DMS153 (cell line): ENCODE results near the gene AR.

Experiments
- DNase-seq: peaks from one replicate; lab custom pipeline; 2025; lab: John Stamatoyannopoulos, UW

AR gene, protein sequence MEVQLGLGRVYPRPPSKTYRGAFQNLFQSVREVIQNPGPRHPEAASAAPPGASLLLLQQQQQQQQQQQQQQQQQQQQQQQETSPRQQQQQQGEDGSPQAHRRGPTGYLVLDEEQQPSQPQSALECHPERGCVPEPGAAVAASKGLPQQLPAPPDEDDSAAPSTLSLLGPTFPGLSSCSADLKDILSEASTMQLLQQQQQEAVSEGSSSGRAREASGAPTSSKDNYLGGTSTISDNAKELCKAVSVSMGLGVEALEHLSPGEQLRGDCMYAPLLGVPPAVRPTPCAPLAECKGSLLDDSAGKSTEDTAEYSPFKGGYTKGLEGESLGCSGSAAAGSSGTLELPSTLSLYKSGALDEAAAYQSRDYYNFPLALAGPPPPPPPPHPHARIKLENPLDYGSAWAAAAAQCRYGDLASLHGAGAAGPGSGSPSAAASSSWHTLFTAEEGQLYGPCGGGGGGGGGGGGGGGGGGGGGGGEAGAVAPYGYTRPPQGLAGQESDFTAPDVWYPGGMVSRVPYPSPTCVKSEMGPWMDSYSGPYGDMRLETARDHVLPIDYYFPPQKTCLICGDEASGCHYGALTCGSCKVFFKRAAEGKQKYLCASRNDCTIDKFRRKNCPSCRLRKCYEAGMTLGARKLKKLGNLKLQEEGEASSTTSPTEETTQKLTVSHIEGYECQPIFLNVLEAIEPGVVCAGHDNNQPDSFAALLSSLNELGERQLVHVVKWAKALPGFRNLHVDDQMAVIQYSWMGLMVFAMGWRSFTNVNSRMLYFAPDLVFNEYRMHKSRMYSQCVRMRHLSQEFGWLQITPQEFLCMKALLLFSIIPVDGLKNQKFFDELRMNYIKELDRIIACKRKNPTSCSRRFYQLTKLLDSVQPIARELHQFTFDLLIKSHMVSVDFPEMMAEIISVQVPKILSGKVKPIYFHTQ

GRCh38 chrX:67543818-67544217 lies at the start of gene AR:
Gene AR, plus strand, starts transcription at chrX:67544021. Its CDS starts 1,126 bp downstream, at chrX:67545147.
- no peak for DNase-seq

DNA sequence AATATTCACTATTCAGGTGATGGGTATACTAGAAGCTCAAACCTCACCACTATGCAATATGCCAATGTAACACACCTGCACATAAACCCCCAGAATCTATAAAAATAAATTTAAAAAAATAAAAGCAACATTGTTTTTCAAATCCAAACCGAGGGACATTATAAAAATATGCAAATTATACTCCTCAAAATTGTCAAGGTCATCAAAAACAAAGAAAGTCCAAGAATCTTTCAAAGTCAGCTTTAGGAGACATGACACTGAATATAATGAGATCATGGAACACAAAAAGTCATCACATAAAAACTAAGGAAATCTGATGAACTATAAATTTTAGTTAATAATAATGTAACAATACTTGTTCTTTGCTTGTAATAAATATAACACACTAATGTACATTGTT lies 43.2 kb upstream of the AR start:
- no peak for DNase-seq

DNA sequence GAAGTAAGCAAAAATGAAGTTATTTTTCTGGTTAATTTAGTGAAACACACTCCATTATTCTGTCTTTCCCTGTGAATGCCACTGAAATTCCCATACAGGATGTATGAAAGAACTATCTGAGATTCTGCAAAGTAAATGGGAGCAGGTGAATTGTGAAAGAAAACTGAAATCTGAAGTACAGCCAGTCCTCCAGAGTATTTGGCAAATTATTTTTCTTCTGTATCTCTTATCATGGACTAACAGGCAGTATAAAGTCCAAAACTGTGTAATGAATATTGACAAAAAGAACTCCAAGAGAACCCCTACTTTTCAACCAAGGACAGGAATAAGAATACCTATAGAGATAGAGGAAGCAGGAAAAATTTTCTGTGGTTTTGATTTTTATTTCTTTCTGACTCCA lies 40.8 kb upstream of the AR start:
- DNase-seq, result no peak

GRCh38 chrX:67503453-67503852 lies 40.4 kb upstream of the AR start:
- DNase-seq, result no peak

DNA sequence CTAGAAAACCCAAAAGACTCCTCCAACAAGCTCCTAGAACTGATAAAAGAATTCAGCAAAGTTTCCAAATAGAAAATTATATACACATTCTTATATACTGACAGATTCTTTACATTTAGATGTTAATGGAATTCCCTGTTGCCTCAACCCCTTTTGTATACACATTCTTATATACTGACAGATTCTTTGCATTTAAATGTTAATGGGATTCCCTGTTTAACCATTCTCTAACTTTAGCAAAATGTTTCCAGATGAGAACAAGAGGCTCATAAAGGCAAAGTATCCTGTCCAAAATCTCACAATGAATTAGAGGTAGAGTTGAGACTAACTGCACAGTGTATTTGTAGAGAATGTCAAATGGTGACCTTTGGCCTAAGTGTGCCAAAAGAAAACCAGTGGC lies 23.1 kb upstream of the AR start:
- no peak for DNase-seq

GRCh38 chrX:67523002-67523681 lies 20.7 kb upstream of the AR start:
- no peak for DNase-seq

DNA sequence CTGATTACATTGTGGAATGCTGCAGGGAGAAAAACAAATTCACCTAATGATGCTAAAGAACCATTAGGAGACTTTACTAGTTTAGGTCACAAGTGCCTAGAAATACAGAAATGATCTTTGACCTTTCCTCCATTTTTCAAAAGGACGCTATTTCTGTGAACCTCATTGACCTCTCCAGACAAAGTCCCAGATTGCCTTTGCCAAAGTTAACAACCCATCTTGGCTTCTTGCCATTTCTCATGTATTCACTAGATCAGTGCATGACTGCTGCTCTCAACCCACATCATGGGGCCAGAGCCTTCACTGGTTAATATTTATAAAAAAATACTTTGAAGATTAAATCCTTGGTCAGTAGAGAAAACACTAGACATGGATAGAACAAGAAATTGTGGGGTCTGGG lies 19.9 kb upstream of the AR start:
- no peak for DNase-seq

- no peak for DNase-seq
These were observed 19.4 kb upstream of the AR start for GRCh38 chrX:67524428-67524827.

DNA sequence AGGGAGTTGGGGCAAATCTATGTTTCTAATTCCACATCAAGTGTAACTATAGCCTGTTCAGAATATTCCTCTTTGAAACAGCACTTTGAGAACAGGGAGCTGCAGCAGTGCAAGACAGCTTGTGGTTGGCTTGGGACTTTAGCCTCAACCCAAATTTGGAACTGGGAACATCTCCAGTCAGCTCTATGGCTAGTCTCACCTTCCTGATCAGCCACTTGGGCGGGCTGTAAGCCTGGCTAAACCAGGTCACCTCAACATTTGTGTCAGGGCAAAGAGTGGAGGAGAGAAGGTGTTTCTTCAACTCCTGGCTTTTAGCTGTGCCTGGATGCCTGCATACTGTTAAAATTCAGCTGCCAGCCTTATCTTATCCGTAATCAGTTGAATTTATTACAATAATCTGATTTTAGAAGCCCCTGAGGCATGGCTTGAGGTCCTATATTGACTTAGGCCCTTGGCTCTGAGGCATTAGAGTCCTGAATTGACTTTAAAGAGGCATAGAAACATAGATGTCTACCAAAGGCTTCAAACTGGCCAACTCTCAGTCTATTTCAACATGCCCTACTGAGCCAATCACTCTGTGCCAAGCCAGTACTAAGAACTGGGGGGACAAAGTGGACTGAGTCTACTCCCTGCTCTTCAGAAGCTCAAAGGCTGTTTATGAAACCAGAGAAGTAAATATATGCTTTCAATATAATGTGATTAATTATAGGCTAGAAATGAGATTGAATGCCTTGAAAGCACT lies 18.7 kb upstream of the AR start:
- DNase-seq, result no peak

GRCh38 chrX:67536564-67536963 lies 7.3 kb upstream of the AR start:
- DNase-seq, result no peak

DNA sequence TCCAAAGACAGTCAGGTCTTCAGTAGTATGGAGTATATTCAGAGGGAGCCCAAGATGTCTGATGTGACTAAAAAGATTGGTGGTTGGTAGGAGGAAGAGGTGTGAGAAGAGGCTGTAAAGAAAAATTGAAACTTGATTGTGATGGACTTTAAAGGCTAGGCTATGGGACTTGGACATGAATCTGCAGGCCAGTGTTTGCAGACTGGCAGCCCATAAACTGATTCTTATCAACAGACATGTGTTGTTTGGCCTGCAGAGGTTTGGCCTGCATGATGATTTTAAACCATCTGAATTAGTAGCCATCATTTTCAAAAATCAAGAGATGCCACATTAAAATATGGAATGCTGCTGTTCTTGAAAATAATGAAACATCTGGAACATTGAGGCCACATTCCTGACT lies 5.4 kb upstream of the AR start:
- no peak for DNase-seq

- no peak for DNase-seq
These were observed 637 bp downstream of the AR start for GRCh38 chrX:67544281-67545035.

- no peak for DNase-seq
These were observed 1.4 kb downstream of the AR start for GRCh38 chrX:67545036-67545821.

GRCh38 chrX:67545893-67546495 lies 2.2 kb downstream of the AR start:
- no peak for DNase-seq

DNA sequence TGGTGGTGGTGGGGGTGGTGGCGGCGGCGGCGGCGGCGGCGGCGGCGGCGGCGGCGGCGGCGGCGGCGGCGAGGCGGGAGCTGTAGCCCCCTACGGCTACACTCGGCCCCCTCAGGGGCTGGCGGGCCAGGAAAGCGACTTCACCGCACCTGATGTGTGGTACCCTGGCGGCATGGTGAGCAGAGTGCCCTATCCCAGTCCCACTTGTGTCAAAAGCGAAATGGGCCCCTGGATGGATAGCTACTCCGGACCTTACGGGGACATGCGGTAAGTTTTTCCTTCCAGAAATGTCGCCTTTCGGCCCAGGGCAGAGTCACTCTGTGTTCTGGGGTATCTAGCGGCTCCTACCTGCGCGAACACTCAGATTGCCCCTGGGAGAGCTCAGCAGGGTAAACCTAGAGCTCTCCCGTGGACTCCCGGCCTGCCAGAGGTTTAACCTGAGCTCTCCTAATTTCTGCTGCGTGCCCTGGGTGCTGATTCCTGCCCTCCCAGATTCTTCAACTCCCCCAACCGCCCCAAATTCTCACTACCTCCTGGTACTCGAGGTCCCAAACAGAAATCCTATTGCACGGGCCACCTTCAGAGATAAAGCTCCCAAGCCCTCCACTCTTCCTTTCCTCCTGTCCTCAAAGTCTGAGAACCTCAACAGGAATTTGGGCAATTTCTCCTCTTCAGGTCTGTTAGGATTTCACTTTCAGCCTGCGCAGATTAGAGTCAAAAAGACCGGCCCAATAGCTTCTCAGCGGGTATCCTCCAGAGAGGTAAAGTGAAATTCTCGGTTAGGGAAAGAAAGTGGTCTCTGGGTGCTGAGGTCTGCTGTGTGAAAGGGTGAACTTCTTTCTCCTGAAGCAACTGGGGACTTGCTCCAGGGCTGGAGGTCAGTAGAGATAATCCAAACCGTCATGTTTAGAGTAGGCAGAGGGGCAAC lies 2.9 kb downstream of the AR start:
- DNase-seq, result no peak

- DNase-seq, result no peak
These were observed 11.9 kb downstream of the AR start for GRCh38 chrX:67555578-67556203.

- no peak for DNase-seq
These were observed 14.4 kb downstream of the AR start for GRCh38 chrX:67558267-67558666.
